Activated T-cell treated with anti-CD3 and anti-CD28 coated beads for 48 hours (primary cell): Measurements from ENCODE around the gene EFCAB8.

Experiments used
- DNase-seq: peaks from one replicate; pipeline ENCODE4 v3.0.0-alpha.2; 2020; ENCODE audit warnings: low read depth

The EFCAB8 gene

GRCh38 chr20:32986331-32986966 lies 127.7 kb downstream of the EFCAB8 start:
- no peak for DNase-seq

- no peak for DNase-seq
Measured at GRCh38 chr20:32987044-32987825, 128.5 kb downstream of the EFCAB8 start.

DNA sequence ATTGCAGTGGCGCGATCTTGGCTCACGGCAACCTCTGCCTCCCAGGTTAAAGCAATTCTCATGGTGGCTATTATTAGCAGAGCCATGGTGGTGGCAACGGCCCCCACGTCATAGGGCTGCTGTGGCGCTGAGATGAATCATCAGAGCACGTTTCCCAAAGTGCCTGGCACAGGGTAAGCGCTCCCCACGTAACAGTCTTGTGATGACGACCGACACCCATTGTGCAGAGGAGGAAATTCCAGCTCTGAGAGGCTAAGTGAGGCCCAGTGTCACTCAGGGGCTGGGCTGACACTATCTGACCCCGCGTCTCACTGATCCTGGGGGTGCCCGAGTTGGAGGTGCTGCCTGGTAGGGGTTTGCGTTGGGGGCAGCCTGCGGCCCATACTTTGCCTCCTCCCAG lies 129.3 kb downstream of the EFCAB8 start:
- no peak for DNase-seq

GRCh38 chr20:32989507-32990283 lies 131.0 kb downstream of the EFCAB8 start:
- DNase-seq, result no peak

DNA sequence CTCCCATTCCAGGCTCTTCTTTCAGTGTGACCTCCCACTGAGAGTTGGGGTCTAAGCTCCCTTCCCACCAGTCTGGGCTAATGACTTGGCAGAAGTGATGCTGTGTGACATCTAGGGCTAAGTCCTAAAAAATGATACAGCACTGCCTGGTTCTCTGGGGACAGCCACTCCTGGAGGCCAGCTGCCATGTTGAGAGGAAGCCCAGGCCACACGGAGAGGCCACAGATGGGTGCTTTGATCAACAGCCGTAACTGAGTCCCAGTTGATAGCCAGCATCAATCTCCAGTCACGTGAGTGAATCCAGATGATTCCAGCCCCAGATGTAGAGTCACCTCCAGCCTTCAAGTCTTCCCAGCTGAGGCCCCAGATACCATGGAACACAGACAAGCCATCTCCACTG lies 131.7 kb downstream of the EFCAB8 start:
- no peak for DNase-seq

GRCh38 chr20:32991383-32991782 lies 132.7 kb downstream of the EFCAB8 start:
- DNase-seq, result no peak

GRCh38 chr20:32991792-32992641 lies 133.3 kb downstream of the EFCAB8 start:
- DNase-seq, result no peak

GRCh38 chr20:32993496-32994050 lies 134.8 kb downstream of the EFCAB8 start:
- no peak for DNase-seq

- no peak for DNase-seq
Measured at GRCh38 chr20:32995802-32996201, 137.1 kb downstream of the EFCAB8 start.

DNA sequence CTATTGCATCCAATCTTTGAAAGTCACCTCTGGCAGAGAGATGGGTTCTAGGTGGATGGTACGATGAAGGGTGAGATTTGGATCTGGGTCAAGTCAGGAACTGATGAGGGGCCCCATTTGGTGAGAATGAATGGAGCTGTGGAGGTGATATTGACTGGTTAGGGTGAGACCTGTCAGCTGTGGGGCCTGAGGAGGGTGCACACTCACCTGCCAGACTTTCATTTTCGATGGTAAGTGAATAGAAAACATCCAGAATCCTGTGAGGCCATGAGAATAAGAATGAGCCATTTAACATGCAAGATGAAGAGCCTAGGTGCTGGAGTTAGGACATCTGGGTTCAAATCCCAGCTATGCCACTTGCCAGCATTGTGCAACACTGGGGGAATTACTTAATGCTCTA lies 138.7 kb downstream of the EFCAB8 start:
- no peak for DNase-seq

DNA sequence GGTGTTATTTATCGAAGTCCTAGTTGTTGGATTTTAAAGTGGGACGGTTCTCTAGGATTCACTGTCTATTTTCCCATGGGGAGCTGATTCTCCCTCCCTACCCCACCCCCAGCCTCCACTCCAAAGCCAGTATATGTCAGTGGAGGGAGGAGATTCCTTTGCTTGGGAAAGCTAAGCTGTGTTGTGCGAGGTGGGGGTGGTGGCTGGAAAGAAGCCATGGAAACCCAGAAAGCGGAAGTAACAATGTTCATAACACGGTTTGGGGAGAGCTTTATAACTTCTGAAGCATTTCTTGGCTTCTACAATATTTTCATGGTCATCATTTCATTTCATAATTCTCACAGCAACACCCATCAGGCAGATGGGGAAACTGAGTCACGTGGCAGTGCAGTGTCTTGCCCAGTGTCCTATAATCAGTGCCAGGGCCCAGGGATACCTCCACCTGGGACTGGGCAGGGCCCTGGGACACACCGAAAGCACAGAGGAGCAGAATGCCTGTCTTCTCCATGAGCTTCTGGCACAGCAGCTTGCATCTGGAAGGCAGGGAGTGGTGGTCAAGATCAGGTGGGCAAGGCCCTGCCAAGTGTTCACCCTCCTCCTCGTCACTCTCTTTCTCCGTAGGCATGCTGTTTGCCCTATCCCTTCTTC lies 141.0 kb downstream of the EFCAB8 start:
- DNase-seq, result no peak

DNA sequence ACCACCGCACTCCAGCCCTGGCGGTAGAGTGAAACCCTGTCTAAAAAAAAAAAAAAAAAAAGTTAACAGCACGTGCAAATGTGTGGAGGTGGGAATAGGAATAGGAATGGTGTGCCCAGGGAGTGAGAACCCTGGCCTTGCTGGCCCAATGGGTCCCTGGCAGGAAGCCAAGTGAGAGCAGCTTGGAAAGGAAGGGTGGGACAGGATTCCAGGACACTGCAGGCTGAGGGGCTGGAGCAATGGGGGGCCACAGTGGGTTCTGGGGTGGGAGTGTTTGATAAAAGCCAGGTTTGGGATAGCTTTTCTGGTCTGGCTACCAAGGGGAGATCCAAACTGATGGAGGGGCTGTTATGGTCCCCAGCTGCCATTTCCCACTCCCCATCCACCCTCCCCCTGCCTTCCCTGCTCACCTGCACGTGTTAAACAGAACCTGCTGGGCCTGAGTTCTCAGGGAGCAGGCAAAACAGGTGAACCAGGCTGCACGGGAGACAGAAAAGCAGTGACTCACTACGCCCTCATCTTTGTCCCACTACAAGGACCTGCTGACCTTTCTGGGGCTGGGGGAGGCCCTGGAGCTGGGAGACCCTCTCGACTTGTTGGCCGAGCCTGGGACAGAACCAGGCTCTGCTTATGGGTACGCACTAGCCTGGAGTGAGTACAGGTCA lies 142.2 kb downstream of the EFCAB8 start:
- no peak for DNase-seq

GRCh38 chr20:33002087-33002808 lies 143.5 kb downstream of the EFCAB8 start:
- no peak for DNase-seq

DNA sequence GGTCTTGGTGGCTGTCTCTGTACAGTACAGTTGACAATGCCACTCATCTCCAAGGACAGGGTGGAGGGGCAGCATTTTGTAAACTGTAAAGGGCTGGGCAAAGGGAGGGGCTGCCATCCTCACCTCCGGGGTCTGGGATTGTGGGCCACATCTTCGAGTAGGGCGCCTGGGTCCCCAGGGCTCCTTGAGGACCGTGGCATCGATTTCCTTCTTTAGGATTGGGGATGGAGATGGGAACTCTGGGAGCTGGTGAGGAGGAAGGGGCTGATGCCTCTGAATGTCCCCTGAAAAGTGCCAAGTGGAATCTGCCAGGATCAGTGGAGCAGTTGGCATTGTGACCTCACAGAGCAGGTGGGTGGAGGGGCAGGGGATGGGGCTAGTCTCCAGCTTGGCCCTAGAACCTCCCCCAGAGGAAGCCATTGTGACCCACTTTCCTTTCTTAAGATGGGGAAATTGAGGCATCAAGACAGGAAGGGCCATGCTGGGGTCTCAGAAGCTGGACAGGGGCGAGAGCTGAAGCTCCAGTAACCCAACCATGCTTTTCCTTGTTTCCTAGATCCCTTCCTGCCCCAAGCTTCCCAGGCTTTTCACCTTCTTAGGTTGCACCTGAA lies 145.5 kb downstream of the EFCAB8 start, which contains the start of gene SUN5:
SUN5 (minus strand) TSS at position 293 of the 611 bp plus-strand sequence; CDS start at position 200, 93 bp downstream.
- DNase-seq, result no peak

- no peak for DNase-seq
Measured at GRCh38 chr20:33005132-33005566, 146.4 kb downstream of the EFCAB8 start.

DNA sequence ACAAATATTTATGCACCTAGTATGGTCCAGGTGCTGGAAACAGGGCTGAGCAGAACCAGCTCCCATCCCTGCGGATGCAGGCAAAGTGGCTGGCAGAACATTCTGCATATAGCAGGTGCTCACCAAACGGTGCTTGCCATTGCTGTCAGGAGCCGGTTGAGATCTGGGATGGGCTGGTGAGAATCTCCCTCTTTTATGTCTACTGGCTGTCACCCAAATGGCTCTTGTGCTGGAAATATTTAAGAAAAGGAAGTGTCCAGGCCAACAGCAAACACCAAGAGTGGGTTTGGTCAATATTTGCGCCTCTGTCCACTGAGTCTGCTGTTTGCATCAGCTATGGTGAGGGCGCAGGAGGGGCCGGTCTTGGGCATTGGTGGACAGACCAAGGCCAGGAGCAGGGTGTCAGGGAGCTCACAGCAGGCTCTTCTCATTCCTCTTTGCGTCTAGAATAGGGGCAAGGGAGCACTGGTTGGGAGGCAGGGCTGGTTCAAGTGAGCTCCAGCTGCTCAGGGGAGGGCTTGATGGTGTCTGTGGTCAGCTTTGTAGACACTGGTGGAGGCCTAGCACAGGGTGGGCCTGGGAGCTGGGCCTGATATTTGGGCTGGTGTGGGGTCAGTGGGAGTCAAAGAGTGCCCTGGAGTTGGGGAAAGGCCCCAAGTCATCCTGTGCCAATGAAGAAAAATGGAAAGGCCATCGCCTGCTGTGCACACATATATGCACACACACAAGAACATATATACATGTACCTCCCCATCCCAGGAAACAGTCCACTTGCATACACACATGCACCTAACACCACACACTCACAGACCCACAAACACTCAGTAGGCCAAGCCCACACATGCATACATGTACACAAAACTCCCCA lies 147.4 kb downstream of the EFCAB8 start:
- no peak for DNase-seq

DNA sequence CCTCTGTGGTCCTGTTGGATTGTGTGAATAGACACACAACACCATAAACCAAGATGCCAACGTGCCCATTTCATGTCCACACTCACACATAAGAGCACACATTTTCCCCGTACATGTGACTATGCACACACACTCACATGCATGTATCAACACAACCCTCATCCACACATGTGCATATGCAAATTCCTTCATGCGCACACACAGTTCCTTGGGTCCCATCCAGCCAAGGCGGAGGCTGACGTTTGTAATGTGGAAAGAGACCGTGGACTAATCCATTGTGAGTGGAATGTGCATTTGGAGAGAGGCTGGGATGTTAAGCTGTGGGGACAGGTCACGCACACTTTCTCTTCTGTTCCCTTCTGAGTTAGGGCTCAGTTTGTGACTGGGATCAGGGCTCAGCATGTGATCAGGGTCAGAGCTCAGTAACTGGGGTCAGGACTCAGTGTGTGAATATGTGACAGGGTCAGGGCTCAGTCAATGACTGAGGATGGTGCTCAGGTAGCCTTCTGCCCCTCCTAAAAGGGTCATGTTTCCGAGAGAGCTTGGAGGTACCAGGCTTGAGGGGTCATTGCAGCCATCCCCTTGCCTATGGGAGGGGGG lies 148.2 kb downstream of the EFCAB8 start:
- no peak for DNase-seq
